PC-3 (cell line): ENCODE results near the gene LRRC37A3.
"Not testable (repeated sequence)": the region's sequence is repeated elsewhere in the genome, so short reads cannot be mapped to it uniquely, and the experiment has no call there.

Experiments
- CTCF ChIP-seq: fragments of 300-600 bp; sonication (generic); conservative IDR thresholded peaks from 2 replicates; pipeline ENCODE4 v1.5.1; 2017; ENCODE audit warnings: antibody characterized with exemption, low read depth, mild to moderate bottlenecking, low read length
- EZH2 ChIP-seq: fragments of 300-600 bp; sonication (generic); IDR thresholded peaks from one replicate; pipeline ENCODE4 v1.6.1; 2017; ENCODE audit warnings: antibody characterized with exemption, mild to moderate bottlenecking, low read length; ENCODE audit not compliant: unreplicated experiment
- EZH2phosphoT487 ChIP-seq: fragments of 300-600 bp; sonication (generic); IDR thresholded peaks from 2 replicates; pipeline ENCODE4 v1.6.1; 2018; ENCODE audit warnings: mild to moderate bottlenecking, antibody characterized with exemption, low read length, borderline replicate concordance

- not testable (repeated sequence) for TF ChIP-seq CTCF, EZH2, EZH2phosphoT487
Measured at GRCh38 chr17:64904069-64904468, 15.2 kb downstream of the LRRC37A3 start.
